HG03097 (cell line): ENCODE data around the gene EAF2.
A peak's percentile ranks its signal among the peaks of the same experiment; 100 is the strongest.

Experiments
- ATAC-seq: cut with Tn5 transposase; IDR thresholded peaks from one replicate; pipeline ENCODE4 v1.9.1; 2021; ENCODE audit not compliant: unreplicated experiment, low FRiP score

EAF2 gene

GRCh38 chr3:121834671-121835464 lies at the start of gene EAF2, which contains the start of gene IQCB1:
EAF2 (plus strand) TSS chr3:121835209; CDS start chr3:121835286, 77 bp downstream.
IQCB1 (minus strand) TSS chr3:121835060; CDS start chr3:121828960, 6,100 bp downstream.
- peak; percentile 96 for ATAC-seq

GRCh38 chr3:121786485-121786884 lies 48.5 kb upstream of the EAF2 start:
- ATAC-seq = no peak

GRCh38 chr3:121793078-121793477 lies 41.9 kb upstream of the EAF2 start:
- ATAC-seq = no peak

- ATAC-seq = no peak
Observed at GRCh38 chr3:121794264-121794983, 40.6 kb upstream of the EAF2 start.

GRCh38 chr3:121796970-121797369 lies 38.0 kb upstream of the EAF2 start:
- no peak for ATAC-seq

GRCh38 chr3:121800906-121801305 lies 34.1 kb upstream of the EAF2 start:
- no peak for ATAC-seq

GRCh38 chr3:121803771-121804320 lies 31.2 kb upstream of the EAF2 start:
- no peak for ATAC-seq

- ATAC-seq = peak; percentile 92
Observed at GRCh38 chr3:121809249-121809648, 25.8 kb upstream of the EAF2 start.

GRCh38 chr3:121817753-121818152 lies 17.3 kb upstream of the EAF2 start:
- ATAC-seq = no peak

- no peak for ATAC-seq
Observed at GRCh38 chr3:121818578-121818977, 16.4 kb upstream of the EAF2 start.

GRCh38 chr3:121819236-121819635 lies 15.8 kb upstream of the EAF2 start:
- ATAC-seq = no peak

- no peak for ATAC-seq
Observed at GRCh38 chr3:121821421-121822199, 13.4 kb upstream of the EAF2 start.

GRCh38 chr3:121822973-121823372 lies 12.0 kb upstream of the EAF2 start:
- ATAC-seq = no peak

- ATAC-seq = no peak
Observed at GRCh38 chr3:121834157-121834670, 795 bp upstream of the EAF2 start.

- ATAC-seq = peak; percentile 20
Observed at GRCh38 chr3:121835465-121835801, 424 bp downstream of the EAF2 start.

GRCh38 chr3:121836064-121836463 lies 1.1 kb downstream of the EAF2 start:
- no peak for ATAC-seq

GRCh38 chr3:121836481-121836880 lies 1.5 kb downstream of the EAF2 start:
- ATAC-seq = no peak

GRCh38 chr3:121839962-121840361 lies 5.0 kb downstream of the EAF2 start:
- ATAC-seq = no peak

- no peak for ATAC-seq
Observed at GRCh38 chr3:121844892-121845291, 9.9 kb downstream of the EAF2 start.

- no peak for ATAC-seq
Observed at GRCh38 chr3:121852256-121852655, 17.2 kb downstream of the EAF2 start.

GRCh38 chr3:121855555-121855954 lies 20.5 kb downstream of the EAF2 start:
- ATAC-seq = no peak
